H1 (cell line): ENCODE results near the gene TAS1R3. TPM values are rescaled to one million over a fixed set of nuclear protein-coding genes. Genes with fewer than 3 reads are reported as not detected.

ENCODE experiments used
- BRCA1 ChIP-seq: IDR thresholded peaks from 2 replicates; pipeline ENCODE4 v1.6.1; 2012; ENCODE audit warnings: low read depth, low read length, improper control_type of control experiment
- CREB1 ChIP-seq: IDR thresholded peaks from 2 replicates; pipeline ENCODE4 v1.6.1; 2012; ENCODE audit warnings: inconsistent platforms
- PHF8 ChIP-seq: fragments of 200-600 bp; sonication (generic); conservative IDR thresholded peaks from 2 replicates; pipeline ENCODE4 v1.7.1; 2012; ENCODE audit warnings: low read depth, mild to moderate bottlenecking, inconsistent platforms, low read length, moderate library complexity
- POU5F1 ChIP-seq: IDR thresholded peaks from 2 replicates; pipeline ENCODE4 v1.6.1; 2011; ENCODE audit warnings: low read depth, mild to moderate bottlenecking, low read length, moderate library complexity
- polyA plus RNA-seq, 7 experiments: library from polyadenylated mRNA; depleted of rRNA in 3 of 7; stranded (reverse) in 5 of 7; unstranded in 2 of 7; fragments of >200 nt in 5 of 7; fragments of 200-250 nt in 2 of 7; gene quantifications; 1 replicate in 5 of 7; 2 replicates in 1 of 7; 4 replicates in 1 of 7; pipeline versions ENCODE4 v1.2.1 to v1.2.3, GENCODE V29; 2011 to 2013; ENCODE audit warnings: missing spikeins in 2 of 7, mixed read lengths in 2 of 7
- total RNA-seq: library from RNA; stranded (reverse); fragmentation: NEBNext Ultra II Directional; extraction: Animal tissue kit (Norgen Biotek cat#: 25700); gene quantifications from 2 replicates; pipeline ENCODE4 v1.2.1, GENCODE V29; 2021
- TF ChIP-seq, protein P1 (sequence below): IDR thresholded peaks from 2 replicates; pipeline ENCODE4 v1.6.1; 2012; ENCODE audit warnings: low read length, inconsistent platforms

The TAS1R3 gene
- total and polyA plus RNA-seq, 2 of the 8 experiments (the other 6 are each of a cell fraction or from before 2014, with no cell fraction given): 0.03 to 0.19 TPM

DNA sequence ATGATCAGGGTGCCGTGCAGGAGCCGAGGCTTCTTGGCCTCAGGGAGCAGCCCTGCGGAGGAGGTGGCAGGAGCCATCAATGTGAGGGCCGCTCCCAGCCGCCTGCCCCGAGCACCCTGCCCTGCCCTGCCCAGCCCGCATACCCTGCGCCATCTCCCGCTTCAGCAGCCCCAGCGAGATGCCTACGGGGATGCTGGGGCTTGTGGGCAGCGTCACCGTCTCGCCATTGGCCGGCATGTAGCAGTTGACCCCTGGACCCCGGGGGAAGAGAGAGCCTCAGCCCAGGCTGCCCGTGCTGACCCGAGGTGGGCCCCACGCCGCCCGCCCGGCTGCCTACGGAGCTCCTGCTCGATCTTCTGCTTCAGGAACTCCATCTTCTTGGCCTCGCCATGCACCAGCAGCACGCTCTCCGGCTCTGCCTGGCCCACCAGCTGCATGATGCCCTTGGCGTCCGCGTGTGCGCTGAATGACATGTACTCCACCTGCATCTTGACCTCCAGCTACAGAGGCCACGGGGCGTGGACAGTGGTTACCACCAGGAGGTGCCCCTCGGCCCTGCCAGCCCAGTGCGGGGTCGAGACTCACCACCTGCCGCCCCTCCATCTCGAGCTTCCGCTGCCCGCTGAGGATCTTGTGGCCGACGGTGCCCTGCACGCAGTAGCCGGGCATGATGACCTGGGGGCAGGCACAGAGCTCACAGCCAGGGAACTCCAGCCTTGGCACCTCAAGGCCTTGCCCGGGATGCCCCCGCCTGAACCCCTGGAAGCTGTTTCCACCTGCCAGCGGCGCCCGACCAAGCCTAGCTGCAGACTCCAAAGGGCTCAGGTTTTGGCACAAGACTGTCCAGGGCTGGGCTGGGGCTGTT lies 18.4 kb upstream of the TAS1R3 start (continued):
- TF ChIP-seq PHF8 (no peak), POU5F1 (no peak), BRCA1 (no peak), CREB1 (no peak)
- TF ChIP-seq, protein P1, sequence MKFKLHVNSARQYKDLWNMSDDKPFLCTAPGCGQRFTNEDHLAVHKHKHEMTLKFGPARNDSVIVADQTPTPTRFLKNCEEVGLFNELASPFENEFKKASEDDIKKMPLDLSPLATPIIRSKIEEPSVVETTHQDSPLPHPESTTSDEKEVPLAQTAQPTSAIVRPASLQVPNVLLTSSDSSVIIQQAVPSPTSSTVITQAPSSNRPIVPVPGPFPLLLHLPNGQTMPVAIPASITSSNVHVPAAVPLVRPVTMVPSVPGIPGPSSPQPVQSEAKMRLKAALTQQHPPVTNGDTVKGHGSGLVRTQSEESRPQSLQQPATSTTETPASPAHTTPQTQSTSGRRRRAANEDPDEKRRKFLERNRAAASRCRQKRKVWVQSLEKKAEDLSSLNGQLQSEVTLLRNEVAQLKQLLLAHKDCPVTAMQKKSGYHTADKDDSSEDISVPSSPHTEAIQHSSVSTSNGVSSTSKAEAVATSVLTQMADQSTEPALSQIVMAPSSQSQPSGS: no peak
